GM23338 (cell line): ENCODE results near the gene TNNT3.

Experiments
- CREB1 ChIP-seq: fragments of 250-450 bp; sonication (Bioruptor Pico); IDR thresholded peaks from 2 replicates; pipeline ENCODE4 v1.5.0; 2020; ENCODE audit warnings: low read depth, mild to moderate bottlenecking, moderate library complexity
- EZH2 ChIP-seq: fragments of 200-600 bp; sonication (generic); IDR thresholded peaks from one replicate; pipeline ENCODE4 v1.8.0; 2017; ENCODE audit warnings: antibody characterized with exemption, mild to moderate bottlenecking, low read depth; ENCODE audit not compliant: unreplicated experiment
- EZH2phosphoT487 ChIP-seq: fragments of 200-600 bp; sonication (generic); IDR thresholded peaks from one replicate; pipeline ENCODE4 v1.8.1; 2018; ENCODE audit warnings: antibody characterized with exemption; ENCODE audit not compliant: unreplicated experiment
- POLR2AphosphoS5 ChIP-seq: IDR thresholded peaks from 2 replicates; pipeline ENCODE4 v1.6.1; 2016; ENCODE audit warnings: antibody characterized with exemption, low read depth
- TF ChIP-seq, protein P1 (sequence below), 2 experiments: fragments of 200-600 bp in 1 of 2; sonication (generic) in 1 of 2; conservative IDR thresholded peaks; 2 replicates each; pipeline versions ENCODE4 v1.5.1 to v1.6.1; 2016 to 2017; ENCODE audit warnings: antibody characterized with exemption in 2 of 2, low read depth in 2 of 2, mild to moderate bottlenecking in 2 of 2, moderate library complexity in 1 of 2
- TF ChIP-seq, protein P2 (sequence below): IDR thresholded peaks from one replicate; pipeline ENCODE4 v1.6.1; 2018; ENCODE audit warnings: antibody characterized with exemption; ENCODE audit not compliant: unreplicated experiment

DNA sequence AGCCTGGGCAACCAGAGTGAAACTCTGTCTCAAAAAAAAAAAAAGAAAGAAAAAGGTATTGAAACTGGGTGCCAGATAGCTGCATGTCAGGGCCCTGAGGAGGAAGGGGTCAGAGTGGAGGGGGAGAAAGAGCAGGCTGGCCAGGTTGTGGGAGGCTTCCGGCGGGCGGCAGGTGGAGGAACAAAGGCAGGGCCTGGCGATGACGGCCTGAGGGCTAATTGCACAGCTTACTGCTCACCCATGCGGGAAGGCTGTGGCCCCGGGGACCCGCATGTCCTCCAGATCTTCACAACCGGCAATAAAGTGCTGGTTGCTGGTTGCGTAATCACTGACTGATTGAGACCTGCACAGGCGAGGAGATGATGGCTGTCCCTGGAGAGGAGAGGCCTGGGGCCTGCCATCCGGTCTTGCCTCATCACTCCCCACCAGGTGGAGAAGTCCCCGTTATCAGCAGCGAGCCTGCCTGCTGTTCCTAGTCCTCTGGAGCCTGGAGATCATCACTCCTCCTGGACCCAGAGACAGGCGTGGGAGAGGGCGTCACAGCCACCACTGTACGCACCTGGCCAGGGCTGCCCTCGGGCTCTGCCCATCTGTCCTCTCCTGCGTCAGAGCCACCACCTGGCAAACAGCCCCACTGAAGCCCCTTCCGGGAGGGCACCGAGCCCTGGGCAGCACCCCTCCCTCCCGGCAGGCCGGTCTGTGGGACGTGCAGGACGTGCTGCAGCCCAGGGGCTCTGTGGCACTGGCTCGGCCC is 59.4 kb downstream of the TNNT3 start:
- TF ChIP-seq, protein P1, sequence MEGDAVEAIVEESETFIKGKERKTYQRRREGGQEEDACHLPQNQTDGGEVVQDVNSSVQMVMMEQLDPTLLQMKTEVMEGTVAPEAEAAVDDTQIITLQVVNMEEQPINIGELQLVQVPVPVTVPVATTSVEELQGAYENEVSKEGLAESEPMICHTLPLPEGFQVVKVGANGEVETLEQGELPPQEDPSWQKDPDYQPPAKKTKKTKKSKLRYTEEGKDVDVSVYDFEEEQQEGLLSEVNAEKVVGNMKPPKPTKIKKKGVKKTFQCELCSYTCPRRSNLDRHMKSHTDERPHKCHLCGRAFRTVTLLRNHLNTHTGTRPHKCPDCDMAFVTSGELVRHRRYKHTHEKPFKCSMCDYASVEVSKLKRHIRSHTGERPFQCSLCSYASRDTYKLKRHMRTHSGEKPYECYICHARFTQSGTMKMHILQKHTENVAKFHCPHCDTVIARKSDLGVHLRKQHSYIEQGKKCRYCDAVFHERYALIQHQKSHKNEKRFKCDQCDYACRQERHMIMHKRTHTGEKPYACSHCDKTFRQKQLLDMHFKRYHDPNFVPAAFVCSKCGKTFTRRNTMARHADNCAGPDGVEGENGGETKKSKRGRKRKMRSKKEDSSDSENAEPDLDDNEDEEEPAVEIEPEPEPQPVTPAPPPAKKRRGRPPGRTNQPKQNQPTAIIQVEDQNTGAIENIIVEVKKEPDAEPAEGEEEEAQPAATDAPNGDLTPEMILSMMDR (conservative IDR thresholded peaks at IDR 0.05; ENCODE audit: low read depth in 2 of 2): no peak
- TF ChIP-seq, protein P2, sequence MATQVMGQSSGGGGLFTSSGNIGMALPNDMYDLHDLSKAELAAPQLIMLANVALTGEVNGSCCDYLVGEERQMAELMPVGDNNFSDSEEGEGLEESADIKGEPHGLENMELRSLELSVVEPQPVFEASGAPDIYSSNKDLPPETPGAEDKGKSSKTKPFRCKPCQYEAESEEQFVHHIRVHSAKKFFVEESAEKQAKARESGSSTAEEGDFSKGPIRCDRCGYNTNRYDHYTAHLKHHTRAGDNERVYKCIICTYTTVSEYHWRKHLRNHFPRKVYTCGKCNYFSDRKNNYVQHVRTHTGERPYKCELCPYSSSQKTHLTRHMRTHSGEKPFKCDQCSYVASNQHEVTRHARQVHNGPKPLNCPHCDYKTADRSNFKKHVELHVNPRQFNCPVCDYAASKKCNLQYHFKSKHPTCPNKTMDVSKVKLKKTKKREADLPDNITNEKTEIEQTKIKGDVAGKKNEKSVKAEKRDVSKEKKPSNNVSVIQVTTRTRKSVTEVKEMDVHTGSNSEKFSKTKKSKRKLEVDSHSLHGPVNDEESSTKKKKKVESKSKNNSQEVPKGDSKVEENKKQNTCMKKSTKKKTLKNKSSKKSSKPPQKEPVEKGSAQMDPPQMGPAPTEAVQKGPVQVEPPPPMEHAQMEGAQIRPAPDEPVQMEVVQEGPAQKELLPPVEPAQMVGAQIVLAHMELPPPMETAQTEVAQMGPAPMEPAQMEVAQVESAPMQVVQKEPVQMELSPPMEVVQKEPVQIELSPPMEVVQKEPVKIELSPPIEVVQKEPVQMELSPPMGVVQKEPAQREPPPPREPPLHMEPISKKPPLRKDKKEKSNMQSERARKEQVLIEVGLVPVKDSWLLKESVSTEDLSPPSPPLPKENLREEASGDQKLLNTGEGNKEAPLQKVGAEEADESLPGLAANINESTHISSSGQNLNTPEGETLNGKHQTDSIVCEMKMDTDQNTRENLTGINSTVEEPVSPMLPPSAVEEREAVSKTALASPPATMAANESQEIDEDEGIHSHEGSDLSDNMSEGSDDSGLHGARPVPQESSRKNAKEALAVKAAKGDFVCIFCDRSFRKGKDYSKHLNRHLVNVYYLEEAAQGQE: no peak
- TF ChIP-seq POLR2AphosphoS5: no peak
- TF ChIP-seq EZH2phosphoT487: no peak
- no peak for TF ChIP-seq EZH2
- no peak for TF ChIP-seq CREB1
